H9 (cell line): ENCODE measurements around the gene ANKDD1A. TPM values are rescaled to one million over a fixed set of nuclear protein-coding genes. Genes with fewer than 3 reads are reported as not detected.

Experiments used
- DNase-seq: peaks from one replicate; pipeline ENCODE4 v3.0.0-alpha.2; 2017
- H2AFZ ChIP-seq: one replicate; pipeline ENCODE4 v1.6.1; 2013; ENCODE audit warnings: mild to moderate bottlenecking, low read length, control low read depth, moderate library complexity
- H2AK5ac ChIP-seq: 2 replicates; pipeline ENCODE4 v1.6.1; 2013; ENCODE audit warnings: low read length, control low read depth, mixed read lengths; ENCODE audit not compliant: insufficient read length
- H2BK120ac ChIP-seq: one replicate; pipeline ENCODE4 v1.6.1; 2013; ENCODE audit warnings: low read depth, mild to moderate bottlenecking, low read length, control low read depth, inconsistent platforms; ENCODE audit not compliant: poor library complexity, severe bottlenecking
- H2BK12ac ChIP-seq: 2 replicates; pipeline ENCODE4 v1.6.1; 2013; ENCODE audit warnings: low read length, control low read depth, mixed read lengths, low read depth; ENCODE audit not compliant: insufficient read length
- H2BK15ac ChIP-seq: 2 replicates; pipeline ENCODE4 v1.6.1; 2013; ENCODE audit warnings: low read depth, low read length, control low read depth
- H2BK20ac ChIP-seq: one replicate; pipeline ENCODE4 v1.6.1; 2013; ENCODE audit warnings: low read depth, mild to moderate bottlenecking, low read length, control low read depth, inconsistent platforms; ENCODE audit not compliant: poor library complexity, severe bottlenecking
- H2BK5ac ChIP-seq: 2 replicates; pipeline ENCODE4 v1.6.1; 2013; ENCODE audit warnings: low read length, control low read depth, mixed read lengths; ENCODE audit not compliant: insufficient read length
- H3K14ac ChIP-seq: 2 replicates; pipeline ENCODE4 v1.6.1; 2013; ENCODE audit warnings: low read length, control low read depth; ENCODE audit not compliant: insufficient read depth
- H3K18ac ChIP-seq: 2 replicates; pipeline ENCODE4 v1.6.1; 2013; ENCODE audit warnings: low read depth, mild to moderate bottlenecking, mixed read lengths, low read length, control low read depth; ENCODE audit not compliant: insufficient read length
- H3K23ac ChIP-seq: 2 replicates; pipeline ENCODE4 v1.6.1; 2013; ENCODE audit warnings: low read length, control low read depth, mixed read lengths, low read depth; ENCODE audit not compliant: insufficient read length
- H3K23me2 ChIP-seq: 2 replicates; pipeline ENCODE4 v1.6.1; 2013; ENCODE audit warnings: low read depth, mild to moderate bottlenecking, mixed read lengths, low read length, control low read depth; ENCODE audit not compliant: insufficient read length, poor library complexity, severe bottlenecking
- H3K27ac ChIP-seq: 2 replicates; pipeline ENCODE4 v1.5.1; 2013; ENCODE audit warnings: low read length, control low read depth, mixed read lengths, low read depth; ENCODE audit not compliant: insufficient read length
- H3K27me3 ChIP-seq: 2 replicates; pipeline ENCODE4 v1.6.1; 2013; ENCODE audit warnings: low read length, control low read depth, inconsistent platforms; ENCODE audit not compliant: insufficient read depth
- H3K4ac ChIP-seq: 2 replicates; pipeline ENCODE4 v1.6.1; 2013; ENCODE audit warnings: low read depth, mild to moderate bottlenecking, control low read depth, inconsistent platforms, low read length, moderate library complexity
- H3K4me1 ChIP-seq: 2 replicates; pipeline ENCODE4 v1.6.1; 2013; ENCODE audit warnings: low read length, control low read depth, inconsistent platforms; ENCODE audit not compliant: insufficient read depth
- H3K4me2 ChIP-seq: 2 replicates; pipeline ENCODE4 v1.6.1; 2013; ENCODE audit warnings: low read length, control low read depth, mixed read lengths; ENCODE audit not compliant: insufficient read length, insufficient read depth
- H3K56ac ChIP-seq: 2 replicates; pipeline ENCODE4 v1.6.1; 2013; ENCODE audit warnings: low read depth, mild to moderate bottlenecking, mixed read lengths, low read length, control low read depth; ENCODE audit not compliant: insufficient read length
- H3K79me1 ChIP-seq: 2 replicates; pipeline ENCODE4 v1.6.1; 2013; ENCODE audit warnings: low read depth, mild to moderate bottlenecking, moderate library complexity, low read length, control low read depth, inconsistent platforms; ENCODE audit not compliant: insufficient read depth, poor library complexity, severe bottlenecking
- H3K79me2 ChIP-seq: 2 replicates; pipeline ENCODE4 v1.6.1; 2013; ENCODE audit warnings: low read length, control low read depth, inconsistent platforms; ENCODE audit not compliant: insufficient read depth
- H3K9ac ChIP-seq: 2 replicates; pipeline ENCODE4 v1.6.1; 2013; ENCODE audit warnings: low read length, control low read depth, mixed read lengths; ENCODE audit not compliant: insufficient read length; ENCODE audit errors: extremely low read depth
- H3K9me3 ChIP-seq: one replicate; pipeline ENCODE4 v1.6.1; 2013; ENCODE audit warnings: low read depth, low read length, inconsistent platforms; ENCODE audit not compliant: control insufficient read depth
- H3T11ph ChIP-seq: one replicate; pipeline ENCODE4 v1.6.1; 2013; ENCODE audit warnings: mild to moderate bottlenecking, low read length, control low read depth, inconsistent platforms
- H4K20me1 ChIP-seq: one replicate; pipeline ENCODE4 v1.6.1; 2013; ENCODE audit not compliant: control insufficient read depth, insufficient read length, insufficient read depth
- H4K5ac ChIP-seq: 2 replicates; pipeline ENCODE4 v1.6.1; 2013; ENCODE audit warnings: low read depth, mild to moderate bottlenecking, mixed read lengths, low read length, control low read depth; ENCODE audit not compliant: insufficient read length
- H4K8ac ChIP-seq: replicated peaks from 2 replicates; pipeline ENCODE4 v1.6.1; 2013; ENCODE audit warnings: low read length, control low read depth, mixed read lengths, low read depth; ENCODE audit not compliant: insufficient read length
- H4K91ac ChIP-seq: 2 replicates; pipeline ENCODE4 v1.6.1; 2013; ENCODE audit warnings: low read depth, mild to moderate bottlenecking, moderate library complexity, mixed read lengths, low read length, control low read depth; ENCODE audit not compliant: insufficient read length
- H3K27ac Mint-ChIP-seq, 3 experiments: 2 replicates in 2 of 3; 3 replicates in 1 of 3; pipeline ENCODE4 v1.8.0; 2020 to 2021; ENCODE audit warnings: mixed read lengths in 3 of 3, mild to moderate bottlenecking in 1 of 3, moderate library complexity in 1 of 3
- H3K27me3 Mint-ChIP-seq: 2 replicates; pipeline ENCODE4 v1.8.0; 2021; ENCODE audit warnings: low read depth, mild to moderate bottlenecking, moderate library complexity, mixed read lengths
- H3K36me3 Mint-ChIP-seq, 3 experiments: 2 replicates in 2 of 3; 3 replicates in 1 of 3; pipeline ENCODE4 v1.8.0; 2020 to 2021; ENCODE audit warnings: low read depth in 3 of 3, mixed read lengths in 3 of 3; ENCODE audit not compliant: insufficient read depth in 1 of 3
- H3K4me1 Mint-ChIP-seq, 2 experiments: 2 replicates each; pipeline ENCODE4 v1.8.0; 2020; ENCODE audit warnings: mixed read lengths in 2 of 2
- H3K4me3 Mint-ChIP-seq, 2 experiments: 2 replicates in 1 of 2; 3 replicates in 1 of 2; pipeline ENCODE4 v1.8.0; 2020 to 2021; ENCODE audit warnings: mild to moderate bottlenecking in 2 of 2, mixed read lengths in 2 of 2, moderate library complexity in 1 of 2
- H3K9me3 Mint-ChIP-seq, 2 experiments: 2 replicates in 1 of 2; 3 replicates in 1 of 2; pipeline ENCODE4 v1.8.0; 2020; ENCODE audit warnings: mild to moderate bottlenecking in 2 of 2, mixed read lengths in 2 of 2, moderate library complexity in 1 of 2
- WGBS: extraction: QIAGEN DNeasy Blood & Tissue Kit; methylation state at CpG from one replicate; pipeline ENCODE4 v1.1.7; 2013; ENCODE audit warnings: missing lambda C conversion rate, low lambda C conversion rate, mixed read lengths; ENCODE audit not compliant: insufficient read length; ENCODE audit errors: extremely low coverage; 5-methylcytosine and 5-hydroxymethylcytosine counted together
- total RNA-seq: library from RNA; stranded (reverse); gene quantifications from 2 replicates; pipeline ENCODE4 v1.2.1, GENCODE V29; 2021
- TF ChIP-seq, protein P1 (sequence below): fragments of 200-600 bp; sonication (generic); conservative IDR thresholded peaks from 3 replicates; pipeline ENCODE4 v1.8.0; 2021; ENCODE audit warnings: antibody characterized with exemption, mild to moderate bottlenecking

The ANKDD1A gene
- total RNA-seq, 1 experiment from 2014 or later = 3.7 TPM

GRCh38 chr15:64989416-64990167 lies 77.9 kb downstream of the ANKDD1A start, which contains the start of gene SPG21:
SPG21 (minus strand) TSS chr15:64989914; CDS start chr15:64983569, 6,345 bp downstream.
- peak within 1 kb of the TSS; percentile 85 to 93 (median 88); a peak in 5 of 7 replicates for H3K27ac Mint-ChIP-seq
- no peak within 1 kb of the TSS for H3K14ac ChIP-seq
- H4K91ac ChIP-seq = no peak within 1 kb of the TSS
- H3K4me2 ChIP-seq = peak within 1 kb of the TSS; percentile 62
- no peak within 1 kb of the TSS for H3T11ph ChIP-seq
- no peaks in the 10 kb centered on the region; the same call in 1 of the 2 replicates for H3K27me3 Mint-ChIP-seq
- H3K4me1 Mint-ChIP-seq = peaks cover 9 to 18% of the 10 kb centered on the region in 2 experiments
- H3K9me3 Mint-ChIP-seq = no peaks in the 10 kb centered on the region
- H3K18ac ChIP-seq = peak within 1 kb of the TSS; percentile 8
- no peak within 1 kb of the TSS for H2AK5ac ChIP-seq
- peak within 1 kb of the TSS; percentile 96 to 97 for H3K4me3 Mint-ChIP-seq
- H2BK15ac ChIP-seq = no peak within 1 kb of the TSS
- no peaks in the 10 kb centered on the region for H3K79me1 ChIP-seq
- H3K79me2 ChIP-seq = no peaks in the 10 kb centered on the region
- no peak within 1 kb of the TSS for H2BK12ac ChIP-seq
- no peak within 1 kb of the TSS for H3K4ac ChIP-seq
- H3K36me3 Mint-ChIP-seq = no peaks in the 10 kb centered on the region; a peak in 1 of 7 replicates
- no peaks in the 10 kb centered on the region for H3K27me3 ChIP-seq
- H2BK120ac ChIP-seq = no peak within 1 kb of the TSS
- DNase-seq = peak; percentile 91
- no peak within 1 kb of the TSS for H2BK5ac ChIP-seq
- no peak within 1 kb of the TSS for H3K27ac ChIP-seq
- peak within 1 kb of the TSS; percentile 31 for H3K9ac ChIP-seq
- H3K23me2 ChIP-seq = no peaks in the 10 kb centered on the region
- no peak within 1 kb of the TSS for H4K5ac ChIP-seq
- no peaks in the 10 kb centered on the region for H3K9me3 ChIP-seq
- no peak within 1 kb of the TSS for H2BK20ac ChIP-seq
- WGBS = no CpG with 5 or more reads among the region's 75 CpGs
- TF ChIP-seq, protein P1, sequence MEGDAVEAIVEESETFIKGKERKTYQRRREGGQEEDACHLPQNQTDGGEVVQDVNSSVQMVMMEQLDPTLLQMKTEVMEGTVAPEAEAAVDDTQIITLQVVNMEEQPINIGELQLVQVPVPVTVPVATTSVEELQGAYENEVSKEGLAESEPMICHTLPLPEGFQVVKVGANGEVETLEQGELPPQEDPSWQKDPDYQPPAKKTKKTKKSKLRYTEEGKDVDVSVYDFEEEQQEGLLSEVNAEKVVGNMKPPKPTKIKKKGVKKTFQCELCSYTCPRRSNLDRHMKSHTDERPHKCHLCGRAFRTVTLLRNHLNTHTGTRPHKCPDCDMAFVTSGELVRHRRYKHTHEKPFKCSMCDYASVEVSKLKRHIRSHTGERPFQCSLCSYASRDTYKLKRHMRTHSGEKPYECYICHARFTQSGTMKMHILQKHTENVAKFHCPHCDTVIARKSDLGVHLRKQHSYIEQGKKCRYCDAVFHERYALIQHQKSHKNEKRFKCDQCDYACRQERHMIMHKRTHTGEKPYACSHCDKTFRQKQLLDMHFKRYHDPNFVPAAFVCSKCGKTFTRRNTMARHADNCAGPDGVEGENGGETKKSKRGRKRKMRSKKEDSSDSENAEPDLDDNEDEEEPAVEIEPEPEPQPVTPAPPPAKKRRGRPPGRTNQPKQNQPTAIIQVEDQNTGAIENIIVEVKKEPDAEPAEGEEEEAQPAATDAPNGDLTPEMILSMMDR = no peak
- no peak within 1 kb of the TSS for H3K23ac ChIP-seq
- H2AFZ ChIP-seq = peak within 1 kb of the TSS; percentile 93
- no peaks in the 10 kb centered on the region for H3K4me1 ChIP-seq
- H4K8ac ChIP-seq = no peak within 1 kb of the TSS
- H4K20me1 ChIP-seq = no peaks in the 10 kb centered on the region
- no peak within 1 kb of the TSS for H3K56ac ChIP-seq
